Measurements from ENCODE around the gene KCTD16. TPM values are rescaled to one million over a fixed set of nuclear protein-coding genes. Genes with fewer than 3 reads are reported as not detected.

The KCTD16 gene
- total RNA-seq, 2 experiments from 2014 or later, result 0.19 to 0.32 TPM

GRCh38 chr5:144219869-144220268, 49.2 kb downstream of the KCTD16 start:
- H3K27ac ChIP-seq (ENCODE audit: low read depth, low read length, poor library complexity, severe bottlenecking), result no peak overlapping the region
- DNase-seq (ENCODE audit: low spot score), result no peak
- no peak overlapping the region for H3K4me3 ChIP-seq (ENCODE audit: low read depth, low read length, poor library complexity, severe bottlenecking)
- H3K9me3 ChIP-seq (ENCODE audit: low read length), result no peaks in the 10 kb centered on the region
- no peaks in the 10 kb centered on the region for H3K36me3 ChIP-seq (ENCODE audit: insufficient read depth, low read length)
- H3K79me2 ChIP-seq (ENCODE audit: insufficient read depth, low read depth, low read length), result no peaks in the 10 kb centered on the region
- no peak overlapping the region for H2AFZ ChIP-seq (ENCODE audit: low read length)
- no peaks in the 10 kb centered on the region for H3K4me1 ChIP-seq (ENCODE audit: insufficient read depth, low read length, poor library complexity, severe bottlenecking)
- TF ChIP-seq EZH2phosphoT487 (IDR thresholded peaks at IDR 0.05; ENCODE audit: borderline replicate concordance, low read depth, low read length), result no peak
- TF ChIP-seq CTCF (conservative IDR thresholded peaks at IDR 0.05; ENCODE audit: low read length), result no peak
- BruUV-seq (replicated peaks), result no TSS peak
- ChIA-PET POLR2A (no interaction called here), CTCF (ENCODE audit: unreplicated experiment) (no interaction called here)
- intact Hi-C loops (cut with micrococcal nuclease; ENCODE audit: unreplicated experiment), result no loop called here
- no peak overlapping the region for H3K4me2 ChIP-seq (ENCODE audit: low read length)
- no peaks in the 10 kb centered on the region for H4K20me1 ChIP-seq (ENCODE audit: insufficient read depth, low read length)
- H3K9me2 ChIP-seq (ENCODE audit: insufficient read depth, low read length), result no peaks in the 10 kb centered on the region

GRCh38 chr5:144227363-144227999, 56.8 kb downstream of the KCTD16 start:
- intact Hi-C loops (cut with micrococcal nuclease; ENCODE audit: unreplicated experiment), result no loop called here
- no peak for DNase-seq (ENCODE audit: low spot score)
- H3K9me2 ChIP-seq (ENCODE audit: insufficient read depth, low read length), result no peaks in the 10 kb centered on the region
- H3K79me2 ChIP-seq (ENCODE audit: insufficient read depth, low read depth, low read length), result no peaks in the 10 kb centered on the region
- no peak overlapping the region for H2AFZ ChIP-seq (ENCODE audit: low read length)
- TF ChIP-seq EZH2phosphoT487 (IDR thresholded peaks at IDR 0.05; ENCODE audit: borderline replicate concordance, low read depth, low read length) (no peak), CTCF (conservative IDR thresholded peaks at IDR 0.05; ENCODE audit: low read length) (no peak)
- H3K27ac ChIP-seq (ENCODE audit: low read depth, low read length, poor library complexity, severe bottlenecking), result no peak overlapping the region
- H3K4me2 ChIP-seq (ENCODE audit: low read length), result no peak overlapping the region
- H3K9me3 ChIP-seq (ENCODE audit: low read length), result no peaks in the 10 kb centered on the region
- no TSS peak for BruUV-seq (replicated peaks)
- no peaks in the 10 kb centered on the region for H4K20me1 ChIP-seq (ENCODE audit: insufficient read depth, low read length)
- ChIA-PET CTCF (ENCODE audit: unreplicated experiment) (no interaction called here), POLR2A (interaction anchor here (0.5 to 0.6 kb wide), 3 partner anchors 29 to 1073 kb away, joined by 3 read pairs; no protein-coding TSS in a partner anchor)
- no peaks in the 10 kb centered on the region for H3K4me1 ChIP-seq (ENCODE audit: insufficient read depth, low read length, poor library complexity, severe bottlenecking)
- no peak overlapping the region for H3K4me3 ChIP-seq (ENCODE audit: low read depth, low read length, poor library complexity, severe bottlenecking)
- no peaks in the 10 kb centered on the region for H3K36me3 ChIP-seq (ENCODE audit: insufficient read depth, low read length)

- H3K79me2 ChIP-seq (ENCODE audit: insufficient read depth, low read depth, low read length), result no peaks in the 10 kb centered on the region
- H2AFZ ChIP-seq (ENCODE audit: low read length), result no peak overlapping the region
- no peaks in the 10 kb centered on the region for H4K20me1 ChIP-seq (ENCODE audit: insufficient read depth, low read length)
- CTCF ChIA-PET (ENCODE audit: unreplicated experiment), result no interaction called here
- no peak for DNase-seq (ENCODE audit: low spot score)
- TF ChIP-seq CTCF (conservative IDR thresholded peaks at IDR 0.05; ENCODE audit: low read length) (no peak), EZH2phosphoT487 (IDR thresholded peaks at IDR 0.05; ENCODE audit: borderline replicate concordance, low read depth, low read length) (no peak)
- no peak overlapping the region for H3K4me3 ChIP-seq (ENCODE audit: low read depth, low read length, poor library complexity, severe bottlenecking)
- POLR2A ChIA-PET, result interaction anchor here (0.7 to 0.9 kb wide), 2 partner anchors 35 to 40 kb away, joined by 3 to 4 read pairs; no protein-coding TSS in a partner anchor
- no peak overlapping the region for H3K4me2 ChIP-seq (ENCODE audit: low read length)
- no TSS peak for BruUV-seq (replicated peaks)
- no peaks in the 10 kb centered on the region for H3K9me3 ChIP-seq (ENCODE audit: low read length)
- intact Hi-C loops (cut with micrococcal nuclease; ENCODE audit: unreplicated experiment), result no loop called here
- no peaks in the 10 kb centered on the region for H3K36me3 ChIP-seq (ENCODE audit: insufficient read depth, low read length)
- H3K27ac ChIP-seq (ENCODE audit: low read depth, low read length, poor library complexity, severe bottlenecking), result no peak overlapping the region
- no peaks in the 10 kb centered on the region for H3K9me2 ChIP-seq (ENCODE audit: insufficient read depth, low read length)
- H3K4me1 ChIP-seq (ENCODE audit: insufficient read depth, low read length, poor library complexity, severe bottlenecking), result no peaks in the 10 kb centered on the region
Measured at GRCh38 chr5:144230806-144231205, 60.1 kb downstream of the KCTD16 start.

Data from OCI-LY7 (cell line).